Inflammatory macrophage treated with lipopolysaccharide for 1 hour (primary cell): ENCODE data around the gene MUC4.
A peak's percentile ranks its signal among the peaks of the same experiment; 100 is the strongest.

Experiments used
- DNase-seq, 2 donors: peaks; one replicate each; pipeline ENCODE4 v3.0.0-alpha.2; 2020 to 2022

Gene MUC4

DNA sequence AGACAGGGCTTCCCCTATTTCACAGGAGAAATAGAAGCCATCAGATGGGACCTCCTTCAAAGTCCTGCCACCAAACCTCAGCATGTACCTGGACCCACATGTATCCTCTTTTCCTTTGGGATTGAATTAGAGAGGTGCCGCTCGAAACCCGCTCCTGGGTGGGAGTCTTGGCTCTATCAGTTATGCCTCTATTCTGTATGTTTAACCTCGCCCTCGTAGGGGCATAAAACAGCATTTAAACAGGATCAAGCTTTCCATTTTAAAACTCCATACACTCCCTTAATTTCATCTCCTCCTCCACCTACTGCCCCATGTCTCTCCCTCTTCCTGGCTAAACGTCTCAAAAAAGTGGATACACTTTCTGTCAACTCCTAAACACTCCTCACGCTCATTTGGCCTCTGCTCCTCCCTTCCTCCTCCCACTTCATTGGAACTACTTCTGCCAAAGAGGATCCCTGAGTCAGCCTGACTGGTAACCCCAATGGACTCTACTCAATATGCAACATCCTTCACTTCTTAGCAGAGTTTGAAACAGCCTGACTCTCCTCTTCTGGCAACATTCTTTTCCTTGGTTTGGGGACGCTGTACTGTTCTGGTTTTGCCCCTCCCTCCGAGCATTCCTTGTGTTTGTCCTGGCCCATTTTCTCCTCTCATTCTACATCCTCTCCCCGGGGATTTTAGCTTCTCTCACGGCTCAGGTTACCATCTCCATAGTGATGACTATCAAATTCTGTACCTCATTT is 114.0 kb downstream of the MUC4 start:
- peak; percentile 57 to 95 for DNase-seq
